AG08396 (cell line): ENCODE measurements around the gene ABLIM3.

Source experiments
- DNase-seq: peaks from one replicate; pipeline ENCODE4 v3.0.0; 2012; ENCODE audit warnings: low spot score, mixed read lengths

ABLIM3 gene

DNA sequence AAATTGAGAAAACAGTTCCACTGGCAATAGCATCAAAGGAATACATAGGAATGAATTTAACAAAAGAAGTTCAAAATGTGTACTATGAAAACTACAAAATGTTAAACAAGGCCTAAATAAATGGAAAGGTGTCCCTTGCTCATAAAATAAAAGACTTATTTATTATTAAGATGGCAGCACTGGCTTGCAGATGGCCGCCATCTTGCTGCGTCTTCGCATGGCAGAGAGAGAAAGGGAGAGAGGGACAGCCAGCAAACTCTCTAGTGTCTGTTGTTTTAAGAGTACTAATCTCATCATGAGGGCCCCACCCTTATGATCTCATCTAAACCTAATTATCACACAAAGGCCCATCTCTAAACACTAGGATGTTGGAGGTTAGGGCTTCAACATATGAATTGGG is 47.1 kb downstream of the ABLIM3 start:
- DNase-seq: no peak

DNA sequence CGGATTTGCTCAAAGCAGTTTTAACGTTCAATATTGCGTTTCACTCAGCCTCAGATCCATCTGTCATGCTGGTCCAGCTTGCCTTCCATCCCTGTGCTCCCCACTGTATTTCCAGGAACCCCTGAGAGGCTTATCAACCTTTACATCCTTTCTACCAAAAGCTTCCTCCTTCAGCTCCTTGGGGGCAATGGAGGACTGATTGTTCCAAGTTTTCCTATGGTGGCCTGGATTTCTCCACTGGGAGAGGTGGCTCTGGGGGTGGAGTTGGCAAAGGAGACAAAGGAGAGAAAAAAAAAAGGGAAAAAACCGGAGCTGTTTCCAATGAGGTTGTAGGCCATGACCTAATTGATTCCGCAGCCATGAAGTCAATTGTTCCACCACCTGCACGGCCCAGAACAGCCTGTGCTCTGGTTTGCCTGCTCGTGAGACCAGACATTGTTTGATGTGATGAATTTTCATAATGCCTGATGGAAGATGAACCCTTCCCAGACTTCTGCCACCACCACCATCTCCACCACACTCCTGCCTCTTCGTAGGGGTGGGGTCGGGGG is 54.1 kb downstream of the ABLIM3 start:
- no peak for DNase-seq

DNA sequence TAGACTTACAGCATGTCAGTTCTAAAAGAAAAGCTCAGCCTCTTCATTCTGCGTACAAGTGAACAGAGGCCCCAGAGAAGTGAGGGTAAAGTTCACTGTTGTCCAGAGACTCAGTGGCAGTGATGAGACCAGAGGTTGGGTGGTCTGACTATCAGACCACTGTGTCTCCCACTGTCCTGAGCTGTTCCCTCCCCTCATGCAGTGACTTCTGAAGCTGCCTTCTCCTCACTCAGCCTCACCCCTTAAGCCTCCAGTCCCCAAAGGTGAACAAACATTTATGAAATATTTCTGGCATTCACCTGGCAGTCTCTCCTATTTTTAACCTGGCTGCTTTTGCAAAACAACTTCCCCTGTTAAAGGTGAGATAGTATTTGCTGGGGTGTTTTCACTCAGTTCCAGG is 54.7 kb downstream of the ABLIM3 start:
- no peak for DNase-seq

DNA sequence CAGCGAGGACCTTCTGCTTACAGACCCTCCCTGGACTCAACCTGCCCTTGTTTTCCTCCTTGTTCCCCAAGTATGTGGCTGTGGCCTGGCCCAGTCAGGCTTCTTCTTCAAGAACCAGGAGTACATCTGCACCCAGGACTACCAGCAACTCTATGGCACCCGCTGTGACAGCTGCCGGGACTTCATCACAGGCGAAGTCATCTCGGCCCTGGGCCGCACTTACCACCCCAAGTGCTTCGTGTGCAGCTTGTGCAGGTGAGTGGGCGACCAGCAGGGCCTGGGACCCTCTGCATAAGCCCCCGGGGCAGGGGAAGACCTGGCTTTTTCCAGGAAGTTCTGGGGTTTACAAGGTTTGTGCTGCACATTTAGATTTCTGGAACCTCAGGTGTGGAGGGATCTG is 56.9 kb downstream of the ABLIM3 start:
- no peak for DNase-seq

DNA sequence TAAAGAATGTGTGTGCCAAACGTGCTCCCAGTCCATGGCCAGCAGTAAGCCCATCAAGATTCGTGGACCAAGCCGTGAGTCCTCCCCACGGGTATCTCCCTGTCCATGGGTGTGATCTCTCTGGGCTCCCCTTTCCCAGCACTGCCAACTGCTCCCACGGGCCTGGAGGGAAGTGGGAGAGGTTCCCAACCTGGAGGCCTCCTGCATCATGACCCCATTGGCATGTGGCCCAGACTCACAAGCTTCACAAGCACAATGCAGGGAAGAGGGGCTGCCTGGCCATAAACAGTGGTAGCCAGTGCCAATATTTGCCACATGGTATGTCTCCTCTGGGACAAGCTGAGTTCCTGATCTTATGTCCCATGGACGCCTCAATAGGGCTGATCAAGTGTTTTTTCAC is 59.1 kb downstream of the ABLIM3 start:
- DNase-seq: no peak

DNA sequence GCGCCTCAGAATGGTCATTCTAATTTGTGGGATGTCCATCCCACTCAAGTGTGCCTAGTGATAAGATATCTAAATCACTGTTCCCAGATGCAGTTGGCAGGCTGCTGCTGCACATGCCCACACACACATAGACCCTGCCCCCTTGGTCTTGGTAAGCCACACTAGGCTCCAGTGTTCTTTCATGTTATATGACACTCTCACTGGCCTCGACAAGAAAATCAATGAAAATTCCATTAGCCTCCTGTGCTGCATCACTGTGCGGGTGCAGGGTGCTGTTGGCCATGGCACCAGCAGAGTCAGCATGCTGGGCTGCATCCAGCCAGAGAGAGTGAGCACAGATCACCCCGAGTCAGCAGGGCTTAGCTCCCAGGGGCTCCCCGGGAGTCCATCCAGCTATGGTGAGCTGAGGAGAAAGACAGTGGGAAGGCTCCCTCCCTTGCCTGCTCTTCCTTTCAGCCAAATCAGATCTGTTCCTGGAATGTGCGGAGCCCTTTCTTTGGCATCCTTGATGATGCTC is 59.9 kb downstream of the ABLIM3 start:
- no peak for DNase-seq

DNA sequence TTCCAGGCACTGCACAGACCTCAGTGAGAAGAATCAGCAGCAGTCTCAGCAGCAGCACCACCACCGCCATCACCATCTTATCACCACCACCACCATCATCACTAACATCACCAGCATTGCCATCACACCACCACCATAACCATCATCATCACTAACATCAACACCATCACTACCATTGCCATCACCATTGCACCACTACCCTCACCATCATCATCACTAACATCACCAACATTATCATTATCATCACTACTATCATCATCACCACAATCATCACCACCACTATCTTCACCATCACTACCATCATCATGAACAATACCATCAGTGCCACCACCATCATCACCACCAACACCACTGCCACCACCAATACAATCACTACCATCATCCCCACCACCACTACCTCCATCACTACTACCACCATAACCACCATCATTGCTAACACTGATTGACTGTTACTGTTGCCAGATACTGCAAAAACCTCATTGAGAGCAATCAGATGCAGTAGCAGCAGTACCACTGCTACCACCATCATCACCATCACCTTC is 61.7 kb downstream of the ABLIM3 start:
- DNase-seq: no peak

DNA sequence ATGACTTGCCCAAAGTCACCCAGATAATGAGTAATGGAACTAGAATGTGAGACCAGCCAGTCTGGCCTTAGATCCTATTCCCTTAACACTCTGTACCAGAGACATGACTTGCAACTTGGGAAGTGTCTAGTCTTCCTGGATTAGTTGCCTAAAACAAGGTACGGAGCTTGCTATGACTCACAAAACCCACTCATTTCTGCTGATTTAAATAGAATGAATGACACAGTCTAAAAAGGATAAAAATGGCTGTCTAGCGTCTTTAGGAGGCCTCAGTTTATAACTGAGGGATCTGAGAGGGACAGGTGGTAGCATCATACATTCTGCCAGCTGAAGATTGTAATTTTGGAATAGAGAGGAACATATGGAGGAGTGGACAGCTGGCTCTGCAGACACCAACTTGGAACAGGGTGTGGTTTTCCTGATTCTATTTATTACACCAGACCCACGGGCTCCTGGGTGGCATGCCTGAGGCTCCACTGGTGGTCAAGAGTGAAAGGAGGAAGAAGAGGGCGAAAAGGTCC is 62.7 kb downstream of the ABLIM3 start:
- peak; percentile 35 for DNase-seq

DNA sequence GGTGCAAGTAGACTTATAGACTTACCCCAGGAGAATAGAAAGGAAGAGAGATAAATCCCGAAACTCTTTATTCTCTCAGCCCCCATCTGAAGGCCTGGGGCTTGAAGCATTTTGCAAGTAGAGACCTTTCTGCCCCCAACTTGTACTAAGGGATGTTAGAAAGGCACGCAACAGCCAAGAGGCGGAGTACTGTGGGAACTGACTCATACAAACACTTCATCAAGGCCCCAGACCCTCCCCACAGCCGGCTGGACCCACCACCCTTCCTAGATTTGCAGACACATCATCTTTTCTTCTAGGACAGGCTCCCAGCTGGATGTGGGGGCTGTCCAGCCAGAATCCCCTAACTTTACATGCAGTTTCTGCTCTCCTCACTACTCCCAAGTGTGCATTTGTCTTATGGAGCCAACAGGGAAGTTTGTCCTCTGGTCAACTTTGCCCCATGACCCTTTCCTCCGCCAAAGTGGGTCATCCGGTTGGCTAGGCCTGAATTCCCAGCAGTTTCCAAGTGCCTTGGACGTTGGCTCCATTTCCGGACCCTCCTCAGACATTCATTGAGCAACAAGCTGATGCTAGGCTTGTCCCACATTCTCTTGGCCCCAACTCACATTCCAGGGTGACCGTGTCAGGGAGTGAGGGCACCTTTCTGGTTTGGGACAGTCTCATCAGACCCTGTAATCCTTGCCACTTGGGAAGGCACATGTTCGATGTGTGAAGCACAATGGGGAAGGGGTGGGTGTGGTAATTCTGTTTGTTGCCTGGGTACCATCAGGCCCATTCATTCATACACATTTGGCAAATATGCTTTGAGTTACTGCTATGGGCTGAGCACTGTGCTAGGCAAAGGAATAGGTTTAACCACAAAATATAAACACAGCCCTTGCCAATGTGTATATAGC is 64.6 kb downstream of the ABLIM3 start:
- peak; percentile 61 for DNase-seq

DNA sequence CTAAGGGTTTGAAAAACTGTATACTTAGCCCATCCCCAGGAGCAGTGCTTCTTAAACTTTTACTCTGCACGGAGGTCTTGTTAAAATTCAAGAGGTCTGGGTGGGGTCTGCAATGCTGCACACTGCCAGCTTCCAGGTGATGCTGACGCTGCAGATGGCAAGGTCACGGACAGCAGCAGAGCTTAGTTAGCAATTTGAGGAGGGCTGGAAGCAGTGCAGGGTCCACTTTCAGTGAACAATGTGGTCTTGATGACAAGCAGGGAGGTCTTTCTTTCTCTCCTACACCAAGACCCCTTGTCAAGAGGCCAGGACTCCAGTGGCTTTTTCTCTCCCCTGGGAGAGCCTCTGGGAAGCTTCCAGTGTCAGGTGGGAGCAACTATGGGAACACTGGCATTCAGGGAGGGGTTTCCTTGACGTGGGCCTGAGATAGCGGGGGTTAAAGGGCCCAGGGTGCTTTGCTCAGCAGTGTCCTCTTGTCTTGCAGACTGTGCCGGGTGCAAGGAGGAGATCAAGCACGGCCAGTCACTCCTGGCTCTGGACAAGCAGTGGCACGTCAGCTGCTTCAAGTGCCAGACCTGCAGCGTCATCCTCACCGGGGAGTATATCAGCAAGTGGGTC is 65.3 kb downstream of the ABLIM3 start:
- DNase-seq: no peak

DNA sequence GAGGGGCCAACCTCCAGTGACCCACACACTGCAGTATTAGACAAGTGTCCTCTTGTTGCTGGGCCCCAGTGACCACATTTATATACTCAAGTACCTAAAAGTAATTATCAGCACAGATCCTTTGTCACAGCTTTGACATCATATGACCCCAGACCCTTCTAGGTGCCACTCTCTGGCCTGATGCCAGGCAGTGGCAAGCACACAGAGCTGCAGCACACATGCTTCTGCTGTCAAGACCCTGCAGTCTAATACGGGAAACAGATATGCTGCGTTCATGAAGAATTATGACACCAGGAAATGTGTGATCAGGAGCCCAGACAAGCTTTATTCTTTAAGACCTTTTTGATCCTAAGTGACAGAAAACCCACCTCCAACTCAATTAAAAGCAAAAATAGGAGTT is 66.5 kb downstream of the ABLIM3 start:
- DNase-seq: no peak

DNA sequence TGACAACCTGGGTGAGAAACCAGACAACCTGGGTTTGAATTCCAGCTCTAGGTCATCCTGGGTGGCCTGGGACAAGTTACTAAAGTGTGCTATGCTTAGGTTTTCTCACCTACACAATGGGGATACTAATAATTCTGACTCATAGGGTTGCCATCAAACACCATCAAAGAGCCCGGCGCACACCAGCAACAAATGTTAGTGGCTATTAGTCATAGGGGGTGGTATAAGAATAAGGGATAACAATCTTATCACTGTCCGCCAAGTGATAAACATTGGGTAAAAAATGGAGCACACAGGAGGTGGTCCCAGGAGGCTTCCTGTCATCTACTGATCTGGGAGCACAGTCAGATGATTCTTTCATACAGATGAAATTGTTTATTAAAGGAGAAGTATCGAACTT is 68.9 kb downstream of the ABLIM3 start:
- peak; percentile 29 for DNase-seq

DNA sequence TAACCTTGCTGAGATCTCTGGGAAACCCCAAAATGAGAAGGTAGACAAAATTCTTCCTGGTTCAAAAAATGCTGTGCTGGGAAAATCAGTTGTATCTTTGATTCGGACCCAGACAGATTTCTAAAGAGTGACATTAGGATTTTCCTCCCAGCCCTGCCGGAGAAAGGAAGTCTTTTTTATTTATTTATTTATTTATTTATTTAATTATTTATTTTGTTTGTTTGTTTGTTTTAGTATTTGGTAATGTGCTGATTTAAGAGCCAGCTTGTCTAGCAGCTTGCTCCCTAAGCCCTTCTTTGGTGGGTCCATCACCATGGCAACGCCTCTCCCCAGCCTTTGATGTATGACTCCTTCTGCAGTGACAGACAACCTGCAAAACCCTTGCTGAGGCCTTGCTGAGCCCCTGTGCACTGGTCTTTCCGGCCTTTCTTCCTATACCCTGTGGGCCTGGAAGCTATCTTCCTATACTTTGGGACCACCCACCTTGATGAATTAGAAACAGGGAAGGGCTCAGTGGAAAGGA is 69.7 kb downstream of the ABLIM3 start:
- no peak for DNase-seq

DNA sequence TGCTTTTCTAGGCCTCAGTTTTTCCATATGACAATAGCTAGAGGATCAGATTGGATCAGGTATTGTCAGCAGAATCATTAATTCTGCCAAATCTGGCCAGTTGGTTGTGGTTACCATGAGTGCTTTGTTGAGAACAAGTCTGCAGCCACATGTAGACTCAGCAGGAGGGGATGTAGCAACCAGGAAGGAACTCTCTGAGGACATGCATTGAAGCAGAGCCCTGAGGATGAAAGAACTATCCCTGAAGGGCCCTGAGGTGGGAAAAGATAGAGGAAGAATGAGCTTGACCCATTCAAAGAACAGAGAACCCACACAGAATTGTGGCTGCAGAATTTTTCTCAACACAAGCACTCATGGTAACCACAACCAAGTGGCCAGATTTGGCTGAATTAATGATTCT is 70.3 kb downstream of the ABLIM3 start:
- DNase-seq: peak; percentile 27

DNA sequence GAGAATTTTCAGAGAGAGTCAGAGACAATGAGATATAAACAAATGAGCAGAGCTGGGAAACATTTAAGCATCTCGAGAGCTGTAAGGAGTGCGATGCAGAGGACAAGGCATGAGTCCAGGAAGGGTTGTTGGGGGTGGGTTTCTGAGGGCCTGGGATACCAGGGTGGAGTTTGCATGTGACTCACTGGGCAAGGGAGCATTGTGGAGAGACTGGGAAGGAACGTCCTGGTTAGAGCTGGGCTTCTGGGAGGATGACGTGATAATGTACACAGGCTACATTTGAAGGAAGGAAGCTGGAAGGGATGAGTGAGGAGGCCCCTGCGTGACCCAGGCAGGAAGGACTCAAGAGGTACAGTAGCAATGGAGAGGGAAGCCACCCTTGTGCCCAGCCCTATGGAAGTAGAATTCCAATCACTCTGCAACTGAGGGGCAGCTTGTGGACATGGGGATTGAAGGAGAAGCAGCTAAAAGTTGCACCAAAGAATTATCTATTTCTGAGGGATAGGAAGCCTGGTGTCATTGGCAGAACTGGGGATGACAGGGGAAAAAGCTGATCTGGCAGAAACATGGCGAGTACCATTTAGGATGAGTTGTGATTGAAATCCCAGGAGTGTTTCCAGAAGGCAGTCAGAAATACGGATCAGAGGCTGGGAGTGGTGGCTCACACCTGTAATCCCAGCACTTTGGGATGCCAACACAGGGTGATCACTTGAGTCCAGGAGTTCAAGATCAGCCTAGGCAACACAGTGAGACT is 71.1 kb downstream of the ABLIM3 start:
- peak; percentile 90 for DNase-seq

DNA sequence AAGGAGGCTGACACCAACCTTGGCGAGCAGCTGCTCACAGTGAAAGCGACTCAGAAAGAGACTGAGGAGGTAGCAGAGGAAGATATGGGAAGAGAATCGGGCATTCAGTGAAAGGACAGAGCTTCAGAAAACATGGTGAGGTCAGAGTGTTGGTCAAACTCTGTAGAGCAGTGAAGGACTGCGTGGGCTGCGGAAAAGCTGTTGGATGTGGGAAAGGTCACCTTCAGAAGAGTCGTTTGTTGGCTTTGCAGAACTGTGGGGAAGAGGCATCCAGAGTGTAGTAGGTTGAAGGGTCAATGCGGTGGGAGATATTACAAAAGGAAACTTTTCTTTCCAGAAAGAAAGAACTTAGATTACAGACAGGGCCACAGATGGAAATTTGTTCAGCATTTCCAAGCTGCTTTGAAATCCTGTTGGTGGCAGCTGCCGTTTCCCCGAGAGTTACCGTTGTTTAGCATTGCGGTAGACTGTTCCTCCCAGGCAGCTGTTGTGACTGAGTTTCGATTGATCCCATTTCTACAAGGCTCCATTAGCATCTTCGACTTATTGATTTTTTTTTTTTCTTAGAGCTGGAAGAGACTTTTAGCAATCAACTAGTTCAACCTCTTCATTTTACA is 72.1 kb downstream of the ABLIM3 start:
- DNase-seq: no peak

DNA sequence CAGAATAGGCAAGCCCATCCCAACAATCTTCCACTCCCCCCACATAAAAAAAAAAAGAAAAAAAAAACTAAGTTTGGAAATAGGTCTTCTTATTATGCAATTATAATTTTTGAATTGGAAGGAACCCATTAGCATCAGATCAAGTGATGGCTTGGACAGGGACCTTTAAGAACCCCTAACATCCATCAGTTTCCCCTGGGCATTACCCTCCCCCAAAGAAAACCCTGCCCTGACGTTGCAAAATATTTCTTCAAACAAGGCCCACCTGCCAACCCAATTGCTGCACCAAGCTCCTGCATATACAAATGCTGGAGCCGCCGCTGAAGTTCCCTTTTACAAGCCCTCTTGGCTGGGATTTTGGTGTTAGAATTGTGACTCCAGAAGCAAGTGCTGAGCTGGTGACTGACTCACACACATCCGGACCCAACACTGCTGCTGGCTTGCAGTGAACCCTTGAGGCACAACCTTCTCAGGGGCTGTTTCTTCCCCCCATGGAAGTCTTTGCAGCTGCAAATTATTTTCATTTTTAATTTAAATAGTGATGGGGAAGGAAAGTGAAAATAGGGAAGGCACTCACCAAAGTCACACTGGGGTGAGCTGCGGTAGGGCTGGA is 74.3 kb downstream of the ABLIM3 start:
- DNase-seq: peak; percentile 54

DNA sequence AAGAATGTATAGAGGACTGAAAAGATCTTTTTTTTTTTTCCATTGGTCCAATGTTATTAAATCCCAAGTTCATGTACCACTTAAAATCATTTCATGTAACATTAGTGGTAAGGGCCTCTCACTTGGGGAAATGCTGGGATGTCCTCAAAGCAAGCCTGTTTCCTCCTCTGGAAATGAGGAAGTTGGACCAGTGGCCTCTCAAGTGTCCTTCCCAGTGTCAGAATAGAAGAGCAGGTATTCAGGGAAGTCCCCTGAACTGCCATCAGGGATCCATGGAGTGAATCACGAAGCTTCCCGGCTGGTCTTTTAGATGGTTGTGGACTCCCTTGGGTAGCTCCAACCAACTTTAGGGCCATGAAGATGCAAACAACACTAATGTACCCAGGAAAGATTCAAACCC is 75.2 kb downstream of the ABLIM3 start:
- no peak for DNase-seq

DNA sequence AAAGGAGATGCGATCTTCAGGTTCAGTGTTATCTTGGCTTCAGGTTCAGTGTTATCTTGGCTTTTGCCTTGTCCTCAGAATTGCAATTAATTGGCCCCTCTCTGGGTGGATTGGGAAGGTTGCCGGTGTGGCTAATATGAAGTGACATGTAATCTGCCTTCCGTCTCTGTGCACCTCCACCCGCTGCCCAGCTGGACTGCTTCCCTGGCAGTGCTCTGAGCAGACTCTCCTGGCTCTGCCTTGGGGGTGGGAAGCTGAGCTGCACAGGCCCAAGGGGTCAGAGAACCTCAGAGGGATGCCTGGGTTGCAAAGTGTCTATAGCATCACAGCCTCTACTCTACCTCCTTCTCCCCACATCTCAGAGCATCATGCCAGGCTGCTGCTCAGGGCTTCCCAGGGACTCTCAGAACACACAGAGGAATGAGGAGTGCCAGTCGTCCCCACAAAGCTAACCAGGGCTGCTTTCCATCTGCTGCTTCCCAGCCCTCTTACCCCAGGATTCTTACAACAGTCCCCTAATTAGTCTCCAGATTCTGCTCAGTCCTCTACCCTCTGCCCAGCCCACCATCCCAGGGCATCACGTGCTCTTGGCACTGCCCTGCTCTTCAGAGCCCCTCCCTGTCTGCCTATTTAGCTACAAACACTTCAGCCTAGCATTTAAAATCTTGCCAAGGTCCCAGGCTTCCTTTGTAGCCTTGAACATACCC is 76.0 kb downstream of the ABLIM3 start:
- no peak for DNase-seq

DNA sequence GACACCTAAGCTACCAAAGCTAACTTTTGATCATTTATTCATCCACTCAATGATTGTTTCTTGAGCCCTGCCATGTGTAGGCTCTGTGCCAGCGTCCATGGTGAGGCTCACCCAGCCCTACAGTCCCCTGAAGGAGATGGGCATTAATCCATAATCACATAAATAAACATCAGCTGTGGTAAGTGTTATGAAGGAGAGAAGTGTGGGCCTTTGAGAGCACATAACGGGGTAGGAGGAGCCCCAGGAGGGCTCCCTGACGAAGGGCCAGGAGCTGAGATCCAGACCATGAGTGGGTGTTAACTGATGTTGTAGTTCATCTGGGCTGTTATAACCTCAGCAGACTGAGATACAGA is 76.5 kb downstream of the ABLIM3 start:
- no peak for DNase-seq
